ENCODE results near the gene KIF21B. TPM values are rescaled to one million over a fixed set of nuclear protein-coding genes. Genes with fewer than 3 reads are reported as not detected.

Gene KIF21B
- total RNA-seq, 5 donors from 2014 or later (not counting 1 experiment from before 2014, with no cell fraction given) = 70.8 to 110 (median 101) TPM

- Mint-ChIP-seq H3K4me1 (peaks cover 0 to 3% (median 3%) of the 10 kb centered on the region in 3 donors), H3K27ac (no peak overlapping the region), H3K9me3 (no peaks in the 10 kb centered on the region), H3K36me3 (no peaks in the 10 kb centered on the region), H3K27me3 (peaks cover 0 to 2% of the 10 kb centered on the region in 2 donors), H3K4me3 (no peak overlapping the region)
- ChIA-PET POLR2A (no interaction called here), CTCF (no interaction called here)
- Histone ChIP-seq H3K27me3 (replicated peaks in 1 of 2; ENCODE audit: control insufficient read depth in 2 of 2, extremely low read depth in 1 of 2, insufficient read depth in 2 of 2, low read length in 1 of 2) (peaks cover 0 to 4% of the 10 kb centered on the region in 2 experiments), H3K27ac (ENCODE audit: low read length) (no peak overlapping the region), H3K36me3 (ENCODE audit: control insufficient read depth in 2 of 2, extremely low read depth in 1 of 2, insufficient read depth in 1 of 2, low read length in 1 of 2) (no peaks in the 10 kb centered on the region), H3K9me3 (no peaks in the 10 kb centered on the region), H3K4me3 (ENCODE audit: control insufficient read depth in 1 of 2, extremely low read depth in 1 of 2, low read length in 1 of 2) (no peak overlapping the region), H3K4me1 (ENCODE audit: control insufficient read depth in 1 of 2, extremely low read depth in 1 of 2, insufficient read depth in 2 of 2, low read length in 2 of 2) (no peaks in the 10 kb centered on the region)
- no peak for ATAC-seq (replicated peaks in 1 of 4)
- WGBS (ENCODE audit: insufficient coverage) = 89% methylated on average over 7 of the region's 9 CpGs
- no peak for DNase-seq
Observed at GRCh38 chr1:200921571-200922110, 101.9 kb downstream of the KIF21B start.

Other genes with a start within 250 kb of the KIF21B start
- 1 to 10 TPM; 1.2 to 6.7 (median 1.8) TPM for gene GPR25, start 150.7 kb downstream of the KIF21B start, total RNA-seq
- gene INAVA, start 128.8 kb downstream of the KIF21B start, total RNA-seq = under 1 TPM in 4 of 5 donors, not detected in 1; 0.09 to 0.62 (median 0.25) TPM
- gene CACNA1S, start 88.7 kb upstream of the KIF21B start, total RNA-seq = not detected
- gene ASCL5, start 103.5 kb upstream of the KIF21B start, total RNA-seq = under 1 TPM in 3 of 5 donors, not detected in 2; 0.19 to 0.49 (median 0.26) TPM
- 10 to 100 TPM; 15.5 to 22.2 (median 17.7) TPM for gene TMEM9, start 130.8 kb upstream of the KIF21B start, total RNA-seq
- not detected for gene IGFN1, start 167.1 kb upstream of the KIF21B start, total RNA-seq